ENCODE results near the gene ABHD17A. TPM values are rescaled to one million over a fixed set of nuclear protein-coding genes. Genes with fewer than 3 reads are reported as not detected.

The ABHD17A gene
- total and polyA plus RNA-seq, 2 of the 8 experiments (the other 6 are each of a cell fraction or from before 2014, with no cell fraction given), result 41.2 to 87.4 TPM

- Histone ChIP-seq H2BK120ac (replicated peaks; ENCODE audit: low read depth, low read length) (no peak overlapping the region), H3K9ac (replicated peaks in 1 of 4; ENCODE audit: extremely low read depth in 1 of 4, low read depth in 3 of 4, low read length in 3 of 4) (no peak overlapping the region), H3K18ac (ENCODE audit: extremely low read depth, low read length) (no peak overlapping the region), H2BK12ac (ENCODE audit: low read depth, low read length) (0 out of 2 replicates have a peak overlapping the region, but pooled peaks have one; percentile 0), H3K79me1 (ENCODE audit: low read depth, low read length) (peaks cover 23% of the 10 kb centered on the region), H3K9me3 (ENCODE audit: insufficient read depth in 2 of 2, low read depth in 1 of 2, low read length in 1 of 2) (no peaks in the 10 kb centered on the region), H3K4me1 (replicated peaks in 1 of 4; ENCODE audit: control insufficient read depth in 3 of 4, insufficient read depth in 4 of 4, low read length in 3 of 4) (peaks cover 0 to 19% (median 13%) of the 10 kb centered on the region in 4 experiments; a peak in 6 of 7 replicates), H4K20me1 (replicated peaks in 1 of 2; ENCODE audit: control insufficient read depth in 1 of 2, insufficient read depth in 2 of 2, low read length in 2 of 2) (peaks cover 22 to 23% of the 10 kb centered on the region in 2 experiments), H2AFZ (ENCODE audit: low read length) (no peak overlapping the region), H4K91ac (replicated peaks; ENCODE audit: insufficient read length, low read length) (no peak overlapping the region), H3K36me3 (ENCODE audit: control insufficient read depth in 2 of 4, insufficient read depth in 4 of 4, low read length in 3 of 4) (no peaks in the 10 kb centered on the region), H3K14ac (ENCODE audit: insufficient read length) (no peak overlapping the region), H3K23ac (ENCODE audit: insufficient read length) (no peak overlapping the region), H2BK20ac (ENCODE audit: low read length) (no peak overlapping the region), H3K4ac (replicated peaks; ENCODE audit: insufficient read length, low read depth, low read length) (no peak overlapping the region), H4K5ac (ENCODE audit: insufficient read length, low read depth, low read length) (no peak overlapping the region), H3K27ac (ENCODE audit: low read depth, low read length) (no peak overlapping the region), H3K23me2 (ENCODE audit: low read depth, low read length) (peaks cover 3% of the 10 kb centered on the region; the same call in 1 of the 2 replicates), H3K4me2 (ENCODE audit: insufficient read depth in 1 of 2, low read depth in 2 of 2, low read length in 2 of 2) (no peak overlapping the region), H2BK15ac (ENCODE audit: low read length) (no peak overlapping the region), H3K56ac (replicated peaks; ENCODE audit: insufficient read length, low read depth, low read length) (no peak overlapping the region), H4K8ac (ENCODE audit: extremely low read depth, insufficient read depth, low read length) (no peak overlapping the region), H3K4me3 (ENCODE audit: extremely low read depth in 1 of 4, insufficient read depth in 2 of 4, low read depth in 3 of 4, low read length in 4 of 4) (peak overlapping the region in 1 of 4 experiments; percentile 95; a peak in 1 of 8 replicates), H2AK5ac (ENCODE audit: low read depth, low read length) (no peak overlapping the region), H2BK5ac (ENCODE audit: low read depth, low read length) (no peak overlapping the region), H3K27me3 (replicated peaks in 1 of 4; ENCODE audit: control insufficient read depth in 3 of 4, extremely low read depth in 1 of 4, insufficient read depth in 3 of 4, low read length in 3 of 4) (no peaks in the 10 kb centered on the region), H3K79me2 (ENCODE audit: control insufficient read depth in 1 of 2, insufficient read depth in 2 of 2, low read length in 2 of 2) (peaks cover 23 to 43% of the 10 kb centered on the region in 2 experiments)
- FAIRE-seq, result no peak
- TF ChIP-seq, protein P1, sequence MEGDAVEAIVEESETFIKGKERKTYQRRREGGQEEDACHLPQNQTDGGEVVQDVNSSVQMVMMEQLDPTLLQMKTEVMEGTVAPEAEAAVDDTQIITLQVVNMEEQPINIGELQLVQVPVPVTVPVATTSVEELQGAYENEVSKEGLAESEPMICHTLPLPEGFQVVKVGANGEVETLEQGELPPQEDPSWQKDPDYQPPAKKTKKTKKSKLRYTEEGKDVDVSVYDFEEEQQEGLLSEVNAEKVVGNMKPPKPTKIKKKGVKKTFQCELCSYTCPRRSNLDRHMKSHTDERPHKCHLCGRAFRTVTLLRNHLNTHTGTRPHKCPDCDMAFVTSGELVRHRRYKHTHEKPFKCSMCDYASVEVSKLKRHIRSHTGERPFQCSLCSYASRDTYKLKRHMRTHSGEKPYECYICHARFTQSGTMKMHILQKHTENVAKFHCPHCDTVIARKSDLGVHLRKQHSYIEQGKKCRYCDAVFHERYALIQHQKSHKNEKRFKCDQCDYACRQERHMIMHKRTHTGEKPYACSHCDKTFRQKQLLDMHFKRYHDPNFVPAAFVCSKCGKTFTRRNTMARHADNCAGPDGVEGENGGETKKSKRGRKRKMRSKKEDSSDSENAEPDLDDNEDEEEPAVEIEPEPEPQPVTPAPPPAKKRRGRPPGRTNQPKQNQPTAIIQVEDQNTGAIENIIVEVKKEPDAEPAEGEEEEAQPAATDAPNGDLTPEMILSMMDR (IDR thresholded peaks at IDR 0.05; ENCODE audit: control extremely low read depth in 1 of 3, insufficient read depth in 1 of 3, low read depth in 1 of 3, low read length in 3 of 3), result no peak
- no peak for TF ChIP-seq CEBPB (IDR thresholded peaks at IDR 0.05; ENCODE audit: low read depth, low read length)
- TF ChIP-seq SIRT6 (IDR thresholded peaks at IDR 0.05; ENCODE audit: low read length), result no peak
- TF ChIP-seq POU5F1 (IDR thresholded peaks at IDR 0.05; ENCODE audit: low read depth, low read length), result no peak
- no peak for TF ChIP-seq BACH1 (IDR thresholded peaks at IDR 0.05; ENCODE audit: low read length)
- no peak for TF ChIP-seq SP2 (IDR thresholded peaks at IDR 0.05; ENCODE audit: low read length)
- TF ChIP-seq POLR2A (IDR thresholded peaks at IDR 0.05; ENCODE audit: control extremely low read depth in 1 of 2, low read depth in 2 of 2, low read length in 2 of 2), result no peak
- CTCF ChIA-PET (ENCODE audit: partially characterized antibody), result interaction anchor here (0.7 to 2.5 kb wide), 11 partner anchors 8 to 772 kb away, joined by 3 to 24 read pairs (median 4); no protein-coding TSS in a partner anchor
- POLR2A ChIA-PET (ENCODE audit: partially characterized antibody), result interaction anchor here (0.9 to 1.9 kb wide), 4 partner anchors 11 to 96 kb away, joined by 3 to 10 read pairs (median 5); no protein-coding TSS in a partner anchor
- WGBS, 2 experiments (ENCODE audit: extremely low coverage in 1 of 2, insufficient coverage in 1 of 2, insufficient read length in 1 of 2, insufficient replicate concordance in 2 of 2, low coverage in 1 of 2, low lambda C conversion rate in 2 of 2, missing lambda C conversion rate in 1 of 2), result 76% methylated on average over 5 of the region's 5 CpGs; no CpG with 5 or more reads in 1 of the 2 experiments
- DNase-seq (ENCODE audit: low read depth in 1 of 2, low spot score in 2 of 2), result no peak
Measured at GRCh38 chr19:1849132-1849474, 36.2 kb downstream of the ABHD17A start.
